GM19023 (cell line): Measurements from ENCODE around the gene TCERG1L.
"Not testable (repeated sequence)": the region's sequence is repeated elsewhere in the genome, so short reads cannot be mapped to it uniquely, and the experiment has no call there.

Experiments used
- ATAC-seq: cut with Tn5 transposase; IDR thresholded peaks from one replicate; pipeline ENCODE4 v1.9.1; 2021; ENCODE audit warnings: mild to moderate bottlenecking, moderate library complexity; ENCODE audit not compliant: unreplicated experiment

The TCERG1L gene

DNA sequence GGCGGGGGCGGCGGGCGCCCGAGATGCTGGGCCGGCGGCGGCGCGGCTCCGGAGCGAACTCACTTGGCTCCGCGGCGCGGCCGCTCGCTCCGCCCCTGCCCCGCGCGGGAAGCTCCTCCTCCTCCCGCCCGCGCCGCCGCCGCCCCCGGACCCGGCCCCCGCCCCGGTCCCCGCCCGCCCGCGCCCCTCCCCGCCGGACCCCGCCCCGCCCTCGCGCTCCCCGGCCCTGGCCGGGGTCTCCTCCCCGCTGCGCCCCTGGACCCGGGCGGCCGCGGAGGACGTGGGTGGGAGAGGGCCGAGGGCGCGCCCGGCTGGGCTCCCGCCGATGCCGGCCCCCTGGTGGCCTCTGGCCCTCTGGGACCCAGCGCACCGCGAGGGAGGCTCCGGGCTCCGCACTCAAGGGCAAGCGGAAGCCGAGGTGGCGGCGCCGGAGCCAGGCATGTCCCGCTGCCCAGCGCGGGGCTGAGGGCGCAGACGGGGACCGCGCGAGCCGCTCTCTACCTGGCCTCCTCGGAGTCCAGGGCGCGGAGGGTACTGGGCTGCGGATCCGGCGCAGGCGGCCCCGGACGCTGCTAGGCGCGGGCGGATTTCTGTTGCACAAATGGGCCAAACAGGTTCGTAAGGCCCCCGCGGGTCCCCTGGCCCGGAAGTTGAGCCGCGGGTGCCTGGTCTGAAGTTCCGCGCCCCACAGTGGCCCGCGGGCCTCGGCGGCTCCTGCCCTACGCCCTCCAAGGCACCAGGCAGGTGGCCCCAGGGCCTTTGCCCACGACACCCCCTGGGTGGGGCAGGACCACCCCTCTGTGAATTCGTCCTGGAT, at the start of gene TCERG1L:
Gene TCERG1L, minus strand, starts transcription at position 61 of the 817 bp plus-strand sequence. CDS start 86 bp downstream, outside the sequence.
- ATAC-seq, result no peak

GRCh38 chr10:131358741-131359442, 47.4 kb upstream of the TCERG1L start:
- ATAC-seq, result no peak

- ATAC-seq, result no peak
Measured at GRCh38 chr10:131356442-131356841, 44.9 kb upstream of the TCERG1L start.

GRCh38 chr10:131355881-131356280, 44.4 kb upstream of the TCERG1L start:
- ATAC-seq, result no peak

GRCh38 chr10:131355056-131355455, 43.5 kb upstream of the TCERG1L start:
- ATAC-seq, result no peak

GRCh38 chr10:131354380-131354779, 42.9 kb upstream of the TCERG1L start:
- no peak for ATAC-seq

- ATAC-seq, result no peak
Measured at GRCh38 chr10:131352765-131353290, 41.3 kb upstream of the TCERG1L start.

- no peak for ATAC-seq
Measured at GRCh38 chr10:131350660-131351059, 39.1 kb upstream of the TCERG1L start.

GRCh38 chr10:131350245-131350644, 38.7 kb upstream of the TCERG1L start:
- no peak for ATAC-seq

GRCh38 chr10:131346456-131346855, 34.9 kb upstream of the TCERG1L start:
- ATAC-seq, result no peak

DNA sequence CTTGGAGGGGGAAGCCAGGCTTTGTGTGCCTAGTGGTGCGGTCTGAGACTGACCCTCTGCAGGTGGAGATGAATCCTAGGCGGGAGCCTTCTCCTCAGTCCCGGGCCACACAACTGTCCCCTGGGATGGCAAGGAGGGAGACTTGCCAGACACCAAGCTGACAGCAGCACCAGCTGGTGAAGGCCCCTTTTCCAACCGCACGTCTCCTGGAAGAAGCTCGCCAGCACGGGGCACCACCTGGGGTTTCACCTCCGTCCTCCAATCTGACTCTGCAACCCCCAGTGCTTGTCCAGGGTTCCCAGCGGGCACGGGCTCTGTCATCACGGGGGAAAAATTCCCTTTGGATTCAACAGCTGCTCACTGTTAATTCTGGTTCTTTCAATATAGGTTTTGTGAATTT, 34.2 kb upstream of the TCERG1L start:
- no peak for ATAC-seq

DNA sequence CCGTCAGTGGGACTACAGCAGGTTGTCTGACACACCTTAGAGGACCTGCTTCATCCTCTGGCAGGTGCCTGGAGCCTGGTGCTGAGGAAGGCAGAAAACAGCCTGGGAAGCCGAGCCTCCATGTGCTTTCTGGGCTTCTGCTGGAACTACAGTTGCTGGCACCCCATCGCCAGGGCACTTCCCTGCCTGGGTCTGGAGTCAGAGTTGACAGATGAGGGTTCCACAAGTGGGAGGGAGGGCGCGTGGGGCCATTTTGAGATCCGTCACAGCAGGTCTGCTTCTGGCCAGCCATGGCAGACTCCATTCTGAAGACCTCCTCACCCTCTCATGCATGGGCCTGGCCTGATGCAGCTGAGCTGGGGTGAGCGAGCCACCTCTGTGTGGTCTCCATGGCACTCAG, 33.2 kb upstream of the TCERG1L start:
- no peak for ATAC-seq

DNA sequence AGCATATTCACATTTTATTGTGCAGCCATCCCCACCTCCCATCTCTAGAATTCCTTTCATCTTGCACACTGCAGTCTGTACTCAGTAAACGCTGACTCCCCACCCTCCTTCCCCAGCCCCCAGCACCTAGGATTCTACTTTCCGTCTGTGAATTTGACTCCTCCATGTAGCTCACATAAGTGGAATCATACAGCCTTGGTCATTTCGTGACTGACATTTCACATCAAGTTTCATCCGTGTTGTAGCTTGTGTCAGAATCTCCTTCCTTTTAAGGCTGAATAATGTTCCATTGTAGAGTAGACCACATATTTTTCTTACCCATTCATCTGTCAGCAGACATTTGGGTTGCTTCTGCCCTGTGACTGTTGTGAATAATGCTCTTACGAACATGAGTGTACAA, 26.2 kb upstream of the TCERG1L start:
- no peak for ATAC-seq

GRCh38 chr10:131332821-131333220, 21.3 kb upstream of the TCERG1L start:
- ATAC-seq, result no peak

- no peak for ATAC-seq
Measured at GRCh38 chr10:131323880-131324279, 12.4 kb upstream of the TCERG1L start.

DNA sequence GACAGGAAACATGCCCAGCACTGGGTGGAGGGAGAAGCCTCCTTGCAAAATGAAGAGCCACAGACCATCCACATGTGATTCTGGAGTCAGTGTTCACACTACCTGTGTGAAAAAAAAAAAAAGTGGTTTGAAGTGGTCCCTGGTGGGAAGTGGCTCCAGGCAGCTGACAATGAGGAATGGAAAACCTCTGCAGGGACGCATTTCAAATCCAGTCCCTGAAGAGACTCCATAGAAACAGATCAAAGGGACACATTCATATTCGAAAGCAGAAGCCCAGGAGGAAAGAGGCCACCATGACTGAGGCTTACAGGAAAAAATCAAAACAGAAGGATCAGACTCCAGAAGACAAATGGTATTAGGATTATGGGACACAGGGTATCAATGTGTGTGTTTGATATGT, 11.5 kb upstream of the TCERG1L start:
- ATAC-seq, result no peak

DNA sequence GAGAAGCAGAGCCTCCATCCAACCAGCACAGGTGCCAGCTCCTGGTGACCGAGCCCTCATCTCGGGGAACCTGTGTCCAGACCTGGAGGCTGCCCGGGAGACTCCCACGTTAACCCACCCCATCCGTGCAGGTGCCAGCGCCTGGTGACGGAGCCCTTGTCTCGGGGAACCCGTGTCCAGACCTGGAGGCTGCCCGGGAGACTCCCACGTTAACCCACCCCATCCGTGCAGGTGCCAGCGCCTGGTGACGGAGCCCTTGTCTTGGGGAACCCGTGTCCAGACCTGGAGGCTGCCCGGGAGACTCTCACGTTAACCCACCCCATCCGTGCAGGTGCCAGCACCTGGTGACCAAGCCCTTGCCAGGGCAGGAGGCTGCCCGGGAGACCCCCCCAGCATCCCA, 11.1 kb upstream of the TCERG1L start:
- not testable (repeated sequence) for ATAC-seq

GRCh38 chr10:131320860-131321604, 9.5 kb upstream of the TCERG1L start:
- ATAC-seq, result no peak

DNA sequence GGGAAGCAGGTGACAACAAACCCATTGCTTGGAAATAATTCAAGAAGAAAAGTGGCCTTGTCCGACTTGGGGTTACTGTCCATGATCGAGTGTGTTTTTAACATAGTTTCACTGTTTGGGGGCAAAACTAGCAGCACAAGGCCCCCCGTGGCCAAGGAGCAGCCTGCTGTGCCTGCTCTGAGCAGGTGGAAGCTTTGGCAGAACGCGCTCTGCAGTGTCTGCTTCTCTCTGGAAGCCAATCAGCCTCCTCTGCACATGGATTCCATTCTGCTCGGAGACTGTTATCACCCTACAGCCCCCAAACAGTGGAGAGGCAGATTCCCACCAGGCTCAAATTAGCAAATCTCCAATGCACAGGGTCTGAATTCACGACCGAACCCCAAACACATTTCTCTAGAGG, 7.3 kb upstream of the TCERG1L start:
- no peak for ATAC-seq

DNA sequence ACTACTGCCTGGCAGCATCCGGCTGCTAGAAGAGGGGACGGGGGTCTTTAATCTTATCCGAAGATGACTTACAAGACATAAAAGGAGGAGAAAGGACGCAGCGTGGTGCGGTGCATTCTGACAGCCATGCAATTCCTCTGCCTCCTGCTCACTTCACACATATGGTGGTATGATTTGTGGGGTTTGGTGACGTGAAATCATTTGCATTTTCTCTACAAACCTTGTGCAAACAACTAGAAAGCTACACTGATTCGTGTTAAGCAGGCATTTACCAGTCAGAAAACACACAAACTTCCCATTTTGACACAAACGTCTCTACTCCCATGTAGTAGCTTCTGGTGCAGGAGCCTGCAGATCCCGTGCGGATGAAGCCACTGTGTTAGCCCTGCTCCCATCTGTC, 6.8 kb upstream of the TCERG1L start:
- ATAC-seq, result no peak

DNA sequence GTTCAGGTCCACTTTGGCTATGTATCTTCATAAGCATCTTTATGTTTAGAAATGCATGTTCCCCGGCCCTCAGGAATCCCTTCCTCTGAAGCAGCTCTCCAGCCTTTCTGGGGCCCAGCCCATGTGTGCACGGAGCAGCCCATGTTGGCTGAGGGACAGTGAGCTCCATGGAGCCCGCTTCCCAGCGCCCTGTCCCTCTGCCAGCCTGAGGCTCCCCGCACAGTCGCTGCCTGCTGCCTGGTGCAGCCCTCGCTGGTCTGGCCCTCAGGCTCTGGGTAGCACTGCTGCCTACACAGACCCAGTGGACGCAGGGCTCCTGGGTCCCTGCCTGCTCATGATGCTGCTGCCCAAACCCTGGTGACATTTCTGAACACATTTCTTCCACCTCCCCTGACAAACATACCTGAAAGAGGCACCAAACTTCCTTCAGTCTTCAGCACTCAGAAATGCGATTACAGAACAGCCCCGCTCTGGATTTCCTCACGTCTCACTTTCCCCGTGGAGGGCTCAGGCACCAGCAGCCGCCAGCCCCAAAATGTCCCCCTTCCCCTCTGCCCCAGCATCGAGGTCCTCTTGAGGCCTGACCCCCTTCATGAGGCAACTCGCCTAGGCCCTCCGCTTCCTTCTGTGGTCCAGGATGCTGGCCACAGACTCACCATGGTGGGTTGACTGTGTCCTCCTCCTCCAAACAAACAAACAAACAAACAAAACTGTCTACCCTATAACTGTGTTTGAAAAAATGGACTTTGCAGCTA, 5.0 kb upstream of the TCERG1L start:
- ATAC-seq, result no peak
